Karpas-422 (cell line): ENCODE results near the gene ITGB3. TPM values are rescaled to one million over a fixed set of nuclear protein-coding genes. Genes with fewer than 3 reads are reported as not detected.
"Not testable (repeated sequence)": the region's sequence is repeated elsewhere in the genome, so short reads cannot be mapped to it uniquely, and the experiment has no call there.

Experiments used
- DNase-seq: peaks from one replicate; pipeline ENCODE4 v3.0.0-alpha.2; 2015
- H2AFZ ChIP-seq: fragments of 200-600 bp; sonication (generic); 2 replicates; pipeline ENCODE4 v1.6.1; 2014; ENCODE audit warnings: antibody characterized with exemption, low read length, mixed read lengths
- H3K27ac ChIP-seq: fragments of 200-600 bp; sonication (generic); 2 replicates; pipeline ENCODE4 v1.5.1; 2014; ENCODE audit warnings: mild to moderate bottlenecking, low read length, moderate library complexity
- H3K27me3 ChIP-seq: fragments of 200-600 bp; sonication (generic); 2 replicates; pipeline ENCODE4 v1.6.1; 2014; ENCODE audit warnings: low read length, mixed read lengths
- H3K36me3 ChIP-seq: fragments of 200-600 bp; sonication (generic); 2 replicates; pipeline ENCODE4 v1.6.1; 2014; ENCODE audit warnings: low read length, mixed read lengths; ENCODE audit not compliant: insufficient read depth
- H3K4me1 ChIP-seq: fragments of 200-600 bp; sonication (generic); 2 replicates; pipeline ENCODE4 v1.6.1; 2014; ENCODE audit warnings: mild to moderate bottlenecking, low read length, mixed read lengths
- H3K4me2 ChIP-seq: fragments of 200-600 bp; sonication (generic); 2 replicates; pipeline ENCODE4 v1.6.1; 2014; ENCODE audit warnings: low read length, low read depth, mild to moderate bottlenecking; ENCODE audit not compliant: poor library complexity, severe bottlenecking
- H3K4me3 ChIP-seq: fragments of 200-600 bp; sonication (generic); 2 replicates; pipeline ENCODE4 v1.5.1; 2014; ENCODE audit warnings: mild to moderate bottlenecking, antibody characterized with exemption, low read length, mixed read lengths
- H3K79me2 ChIP-seq: fragments of 200-600 bp; sonication (generic); 2 replicates; pipeline ENCODE4 v1.6.1; 2014; ENCODE audit warnings: mild to moderate bottlenecking, low read length, mixed read lengths
- H3K9ac ChIP-seq: fragments of 200-600 bp; sonication (generic); 2 replicates; pipeline ENCODE4 v1.6.0; 2014; ENCODE audit warnings: low read length
- H3K9me2 ChIP-seq: fragments of 200-600 bp; sonication (generic), shearing (Covaris generic); replicated peaks from 2 replicates; pipeline ENCODE4 v1.6.0; 2014; ENCODE audit warnings: mild to moderate bottlenecking, low read length, moderate library complexity; ENCODE audit not compliant: insufficient read depth
- H3K9me3 ChIP-seq: fragments of 300-700, 200-600 bp; sonication (generic); 2 replicates; pipeline ENCODE4 v1.6.1; 2014; ENCODE audit warnings: low read length, mixed read lengths
- H4K20me1 ChIP-seq: fragments of 200-600 bp; sonication (generic); 2 replicates; pipeline ENCODE4 v1.6.1; 2014; ENCODE audit warnings: mild to moderate bottlenecking, antibody characterized with exemption, low read length, low read depth; ENCODE audit not compliant: insufficient read depth
- total RNA-seq: library from RNA; depleted of rRNA; stranded (reverse); fragments of >200 nt; shearing (Covaris generic); gene quantifications from 2 replicates; pipeline ENCODE4 v1.2.3, GENCODE V29; 2014; ENCODE audit warnings: low replicate concordance

The ITGB3 gene
- total RNA-seq, 1 experiment from 2014 or later, result 16.4 TPM

DNA sequence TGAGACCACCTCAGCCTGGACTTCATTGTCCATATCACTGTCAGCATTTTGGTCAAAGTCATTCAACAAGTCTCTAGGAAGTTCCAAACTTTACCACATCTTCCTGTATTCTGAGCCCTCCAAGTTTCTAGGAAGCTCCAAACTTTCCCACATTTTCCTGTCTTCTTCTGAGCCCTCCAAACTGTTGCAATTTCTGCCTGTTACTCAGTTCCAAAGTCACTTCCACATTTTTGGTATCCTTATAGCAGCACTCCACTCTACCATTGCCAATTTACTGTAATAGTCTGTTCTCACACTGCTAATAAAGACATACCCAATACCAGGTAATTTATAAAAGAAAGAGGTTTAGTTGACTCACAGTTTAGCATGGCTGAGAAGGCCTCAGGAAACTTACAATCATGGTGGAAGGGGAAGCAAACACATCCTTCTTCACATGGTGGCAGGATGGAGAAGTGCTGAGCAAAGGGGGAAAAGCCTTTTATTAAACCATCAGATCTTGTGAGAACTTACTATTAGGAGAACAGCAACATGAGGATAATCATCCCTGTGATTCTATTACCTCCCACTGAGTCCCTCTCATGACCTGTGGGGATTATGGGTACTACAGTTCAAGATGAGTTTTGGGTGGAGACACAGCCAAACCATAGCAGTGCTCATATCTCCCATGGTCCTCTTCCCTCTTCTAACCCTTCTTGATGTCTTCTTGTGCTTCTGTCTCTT, 16.1 kb downstream of the ITGB3 start:
- not testable (repeated sequence) for H3K79me2 ChIP-seq, H4K20me1 ChIP-seq, H3K4me3 ChIP-seq, H3K9me2 ChIP-seq, H3K27ac ChIP-seq, DNase-seq, H3K27me3 ChIP-seq, H3K9me3 ChIP-seq, H3K9ac ChIP-seq, H3K4me2 ChIP-seq, H3K36me3 ChIP-seq, H2AFZ ChIP-seq
- H3K4me1 ChIP-seq, result peaks cover 16% of the 10 kb centered on the region

DNA sequence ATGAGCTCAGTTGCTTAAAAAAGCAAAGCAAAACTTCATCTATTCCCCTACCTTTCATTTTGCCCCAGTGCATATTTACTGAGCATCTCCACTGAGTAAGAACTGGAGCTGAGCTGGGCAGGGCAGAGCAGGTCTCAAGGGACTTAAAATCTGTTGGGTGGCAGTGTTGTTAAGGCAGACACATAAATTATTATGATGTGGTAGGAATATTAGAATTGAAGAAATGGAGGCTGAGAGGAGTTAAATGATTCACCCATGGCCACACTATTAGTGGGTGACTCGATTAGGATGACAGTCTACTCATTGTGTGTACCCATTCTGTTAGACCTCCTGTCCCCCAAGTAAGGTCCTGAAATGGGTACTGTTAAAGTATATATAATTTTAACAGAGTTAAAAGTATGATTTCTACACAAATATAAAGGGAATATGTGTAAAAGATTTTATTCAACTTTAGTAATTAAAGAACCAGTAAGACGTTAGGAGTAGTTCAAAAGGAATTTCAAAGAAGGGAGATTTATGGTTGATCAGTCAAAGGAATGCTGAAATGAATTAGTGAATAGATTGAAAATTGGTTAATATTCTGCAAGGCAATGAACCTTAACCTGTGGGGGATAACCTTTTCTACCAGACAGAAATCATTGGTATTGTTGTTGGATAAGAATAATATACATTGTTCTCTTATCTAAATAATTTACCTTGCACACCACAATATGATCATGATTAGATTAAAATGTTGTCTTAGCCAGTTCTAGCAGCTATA, 17.5 kb downstream of the ITGB3 start:
- Histone ChIP-seq H3K79me2 (no peaks in the 10 kb centered on the region), H3K4me2 (no peak overlapping the region), H3K4me3 (no peak overlapping the region), H2AFZ (no peak overlapping the region), H3K27me3 (no peaks in the 10 kb centered on the region), H3K9me3 (no peaks in the 10 kb centered on the region; the same call in 1 of the 2 replicates), H3K36me3 (no peaks in the 10 kb centered on the region), H4K20me1 (no peaks in the 10 kb centered on the region), H3K9ac (no peak overlapping the region), H3K4me1 (peaks cover 21% of the 10 kb centered on the region), H3K27ac (no peak overlapping the region), H3K9me2 (no peaks in the 10 kb centered on the region)
- DNase-seq, result no peak

- Histone ChIP-seq H3K4me3 (no peak overlapping the region), H3K9me2 (no peaks in the 10 kb centered on the region), H3K4me1 (peaks cover 34% of the 10 kb centered on the region), H3K27ac (no peak overlapping the region), H3K9ac (no peak overlapping the region), H3K4me2 (no peak overlapping the region), H4K20me1 (no peaks in the 10 kb centered on the region), H3K36me3 (no peaks in the 10 kb centered on the region), H2AFZ (no peak overlapping the region), H3K27me3 (no peaks in the 10 kb centered on the region), H3K9me3 (no peaks in the 10 kb centered on the region; the same call in 1 of the 2 replicates), H3K79me2 (no peaks in the 10 kb centered on the region)
- DNase-seq, result no peak
These were observed 18.9 kb downstream of the ITGB3 start for GRCh38 chr17:47272491-47272890.

GRCh38 chr17:47273245-47273644, 19.6 kb downstream of the ITGB3 start:
- Histone ChIP-seq H3K36me3 (no peaks in the 10 kb centered on the region), H3K4me3 (no peak overlapping the region), H3K4me2 (no peak overlapping the region), H3K9me2 (no peaks in the 10 kb centered on the region), H3K79me2 (no peaks in the 10 kb centered on the region), H3K27me3 (no peaks in the 10 kb centered on the region), H3K9me3 (no peaks in the 10 kb centered on the region; the same call in 1 of the 2 replicates), H4K20me1 (no peaks in the 10 kb centered on the region), H3K9ac (no peak overlapping the region), H3K27ac (no peak overlapping the region), H2AFZ (no peak overlapping the region), H3K4me1 (peaks cover 41% of the 10 kb centered on the region)
- DNase-seq, result no peak

DNA sequence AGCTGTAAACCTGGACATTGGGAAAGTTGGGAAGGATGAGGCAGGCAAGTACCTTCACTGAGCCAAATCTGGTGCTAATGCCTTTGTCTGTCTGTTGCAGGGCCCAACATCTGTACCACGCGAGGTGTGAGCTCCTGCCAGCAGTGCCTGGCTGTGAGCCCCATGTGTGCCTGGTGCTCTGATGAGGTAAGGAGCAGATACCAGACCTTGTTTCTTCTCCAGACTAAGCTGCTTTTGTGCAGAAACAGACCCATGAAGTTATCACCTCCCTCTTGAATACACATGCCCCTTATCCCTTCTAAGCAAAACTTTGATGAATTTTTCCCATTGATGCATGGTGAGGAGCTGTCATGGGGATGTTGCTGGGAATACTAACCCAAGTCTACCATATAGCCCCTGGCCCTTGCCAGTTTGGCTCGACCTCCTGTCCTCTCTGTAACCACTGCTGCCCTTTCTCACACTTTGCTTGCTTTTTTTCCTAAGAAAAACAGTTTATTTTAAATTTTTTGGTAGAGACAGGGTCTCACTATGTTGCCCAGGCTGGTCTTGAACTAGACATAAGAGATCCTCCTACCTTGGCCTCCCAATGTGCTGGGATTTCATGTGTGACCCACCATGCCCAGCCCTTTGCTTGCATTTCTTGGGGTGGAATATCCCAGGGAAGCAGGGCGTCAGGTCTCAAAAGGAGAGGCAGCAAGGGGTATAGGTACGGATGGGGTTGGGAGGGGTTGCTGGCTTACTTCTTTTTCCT, 20.9 kb downstream of the ITGB3 start:
- Histone ChIP-seq H3K36me3 (no peaks in the 10 kb centered on the region), H3K4me2 (no peak overlapping the region)

GRCh38 chr17:47275245-47275984, 21.8 kb downstream of the ITGB3 start:
- H3K9me3 ChIP-seq, result no peaks in the 10 kb centered on the region
- H3K9ac ChIP-seq, result peak overlapping the region; percentile 26; the same call in 1 of the 2 replicates
- no peaks in the 10 kb centered on the region for H3K36me3 ChIP-seq
- H4K20me1 ChIP-seq, result no peaks in the 10 kb centered on the region
- H3K79me2 ChIP-seq, result no peaks in the 10 kb centered on the region
- no peaks in the 10 kb centered on the region for H3K27me3 ChIP-seq
- H3K4me3 ChIP-seq, result no peak overlapping the region
- peak overlapping the region; percentile 41; the same call in 1 of the 2 replicates for H2AFZ ChIP-seq
- 0 out of 2 replicates have a peak overlapping the region, but pooled peaks have one; percentile 5 for H3K27ac ChIP-seq
- H3K9me2 ChIP-seq, result no peaks in the 10 kb centered on the region
- peak overlapping the region; percentile 38 for H3K4me2 ChIP-seq
- DNase-seq, result no peak
- peaks cover 63% of the 10 kb centered on the region for H3K4me1 ChIP-seq

More for the DNA sequence above, 20.9 kb downstream of the ITGB3 start:
- Histone ChIP-seq H3K79me2 (no peaks in the 10 kb centered on the region), H2AFZ (no peak overlapping the region), H3K9me2 (no peaks in the 10 kb centered on the region), H3K27me3 (no peaks in the 10 kb centered on the region), H3K9me3 (no peaks in the 10 kb centered on the region), H3K4me1 (peaks cover 54% of the 10 kb centered on the region), H3K27ac (no peak overlapping the region), H4K20me1 (no peaks in the 10 kb centered on the region), H3K4me3 (no peak overlapping the region), H3K9ac (no peak overlapping the region)
- DNase-seq, result no peak

GRCh38 chr17:47276444-47276843, 22.8 kb downstream of the ITGB3 start:
- no peaks in the 10 kb centered on the region for H3K36me3 ChIP-seq
- H3K9me2 ChIP-seq, result no peaks in the 10 kb centered on the region
- H4K20me1 ChIP-seq, result no peaks in the 10 kb centered on the region
- H3K4me2 ChIP-seq, result peak overlapping the region; percentile 38
- H2AFZ ChIP-seq, result no peak overlapping the region
- H3K9me3 ChIP-seq, result no peaks in the 10 kb centered on the region
- no peaks in the 10 kb centered on the region for H3K27me3 ChIP-seq
- H3K27ac ChIP-seq, result 0 out of 2 replicates have a peak overlapping the region, but pooled peaks have one; percentile 5
- H3K4me3 ChIP-seq, result no peak overlapping the region
- DNase-seq, result no peak
- H3K9ac ChIP-seq, result no peak overlapping the region
- H3K79me2 ChIP-seq, result no peaks in the 10 kb centered on the region
- peaks cover 73% of the 10 kb centered on the region for H3K4me1 ChIP-seq
